Loucy (cell line): ENCODE results near the gene OR11H6.
"Not testable (repeated sequence)": the region's sequence is repeated elsewhere in the genome, so short reads cannot be mapped to it uniquely, and the experiment has no call there.

Experiments used
- H2AFZ ChIP-seq: fragments of 200-600 bp; sonication (generic); 2 replicates; pipeline ENCODE4 v1.6.0; 2016; ENCODE audit warnings: antibody characterized with exemption, mild to moderate bottlenecking, low read length, moderate library complexity
- H3F3A ChIP-seq: fragments of 200-600 bp; 2 replicates; pipeline ENCODE4 v1.6.0; 2016; ENCODE audit warnings: antibody characterized with exemption, low read depth, mild to moderate bottlenecking
- H3K27me3 ChIP-seq: fragments of 200-600 bp; sonication (generic); 2 replicates; pipeline ENCODE4 v1.6.1; 2014; ENCODE audit warnings: low read length, mild to moderate bottlenecking; ENCODE audit not compliant: insufficient read depth, poor library complexity, severe bottlenecking
- H3K36me3 ChIP-seq: fragments of 200-600 bp; sonication (generic); 2 replicates; pipeline ENCODE4 v1.6.1; 2016; ENCODE audit warnings: low read length; ENCODE audit not compliant: insufficient read depth
- H3K4me1 ChIP-seq: fragments of 200-600 bp; sonication (generic); 2 replicates; pipeline ENCODE4 v1.5.1; 2014; ENCODE audit warnings: low read length, mild to moderate bottlenecking; ENCODE audit not compliant: insufficient read depth, poor library complexity, severe bottlenecking
- H3K4me2 ChIP-seq: fragments of 200-600 bp; sonication (generic); 2 replicates; pipeline ENCODE4 v1.6.0; 2014; ENCODE audit warnings: antibody characterized with exemption, low read length, low read depth, mild to moderate bottlenecking; ENCODE audit not compliant: poor library complexity, severe bottlenecking
- H3K4me3 ChIP-seq: fragments of 200-600 bp; sonication (generic); 2 replicates; pipeline ENCODE4 v1.5.1; 2014; ENCODE audit warnings: low read length, mild to moderate bottlenecking, mixed read lengths; ENCODE audit not compliant: poor library complexity, severe bottlenecking
- H3K79me2 ChIP-seq: fragments of 200-600 bp; sonication (generic); 2 replicates; pipeline ENCODE4 v1.6.1; 2014; ENCODE audit warnings: low read length; ENCODE audit not compliant: insufficient read depth
- H3K9ac ChIP-seq: fragments of 200-600 bp; sonication (generic); 2 replicates; pipeline ENCODE4 v1.6.0; 2014; ENCODE audit warnings: mild to moderate bottlenecking, low read depth, low read length, moderate library complexity; ENCODE audit not compliant: poor library complexity, severe bottlenecking
- H3K9me2 ChIP-seq: fragments of 200-600 bp; sonication (generic); replicated peaks from 2 replicates; pipeline ENCODE4 v1.6.1; 2016; ENCODE audit warnings: low read depth, low read length, mixed read lengths
- H3K9me3 ChIP-seq: fragments of 200-600 bp; sonication (generic); 2 replicates; pipeline ENCODE4 v1.6.1; 2014; ENCODE audit warnings: mild to moderate bottlenecking, antibody characterized with exemption, low read length, low read depth; ENCODE audit not compliant: insufficient read depth
- H4K20me1 ChIP-seq: fragments of 200-600 bp; sonication (generic); 2 replicates; pipeline ENCODE4 v1.6.0; 2014; ENCODE audit warnings: antibody characterized with exemption, low read length, mild to moderate bottlenecking; ENCODE audit not compliant: insufficient read depth, poor library complexity, severe bottlenecking
- CTCF ChIP-seq: fragments of 200-600 bp; sonication (generic); conservative IDR thresholded peaks from 2 replicates; pipeline ENCODE4 v1.5.1; 2014; ENCODE audit warnings: mild to moderate bottlenecking, antibody characterized with exemption, low read length
- EZH2phosphoT487 ChIP-seq: fragments of 200-600 bp; IDR thresholded peaks from 2 replicates; pipeline ENCODE4 v1.6.1; 2018; ENCODE audit warnings: antibody characterized with exemption, mild to moderate bottlenecking, moderate library complexity, borderline replicate concordance

The OR11H6 gene

GRCh38 chr14:20223410-20223809 lies at the start of gene OR11H6:
Gene OR11H6 (plus strand): TSS chr14:20223710. CDS start chr14:20223710, 0 bp downstream.
- Histone ChIP-seq H3K4me1 (no peaks in the 10 kb centered on the region), H3K4me2 (no peak within 1 kb of the TSS), H3K27me3 (no peaks in the 10 kb centered on the region)

GRCh38 chr14:20174205-20174604 lies 49.3 kb upstream of the OR11H6 start:
- not testable (repeated sequence) for H3K9ac ChIP-seq, H2AFZ ChIP-seq, H3K4me1 ChIP-seq

More at GRCh38 chr14:20223410-20223809, at the start of gene OR11H6:
- Histone ChIP-seq H4K20me1 (no peaks in the 10 kb centered on the region), H3K9me2 (no peaks in the 10 kb centered on the region), H2AFZ (no peak within 1 kb of the TSS), H3F3A (no peaks in the 10 kb centered on the region), H3K9ac (no peak within 1 kb of the TSS), H3K9me3 (no peaks in the 10 kb centered on the region), H3K4me3 (no peak within 1 kb of the TSS), H3K79me2 (no peaks in the 10 kb centered on the region), H3K36me3 (no peaks in the 10 kb centered on the region)
- TF ChIP-seq CTCF = no peak
- no peak for TF ChIP-seq EZH2phosphoT487

GRCh38 chr14:20176330-20176729 lies 47.2 kb upstream of the OR11H6 start:
- H4K20me1 ChIP-seq = no peaks in the 10 kb centered on the region
- no peaks in the 10 kb centered on the region for H3K27me3 ChIP-seq
- H3K9me3 ChIP-seq = no peaks in the 10 kb centered on the region
- H3K9me2 ChIP-seq = no peaks in the 10 kb centered on the region
- H2AFZ ChIP-seq = no peak overlapping the region
- H3K79me2 ChIP-seq = no peaks in the 10 kb centered on the region
- no peaks in the 10 kb centered on the region for H3K4me1 ChIP-seq
- TF ChIP-seq EZH2phosphoT487 = no peak
- no peak for TF ChIP-seq CTCF
- H3K36me3 ChIP-seq = no peaks in the 10 kb centered on the region
- no peak overlapping the region for H3K4me2 ChIP-seq
- H3K4me3 ChIP-seq = no peak overlapping the region
- H3F3A ChIP-seq = no peaks in the 10 kb centered on the region
- no peak overlapping the region for H3K9ac ChIP-seq

More at GRCh38 chr14:20174205-20174604, 49.3 kb upstream of the OR11H6 start:
- not testable (repeated sequence) for H3K36me3 ChIP-seq, H3K4me3 ChIP-seq, H3K79me2 ChIP-seq, H4K20me1 ChIP-seq, H3K9me2 ChIP-seq, H3K9me3 ChIP-seq, H3F3A ChIP-seq, H3K27me3 ChIP-seq, H3K4me2 ChIP-seq

GRCh38 chr14:20177433-20177974 lies 46.0 kb upstream of the OR11H6 start:
- Histone ChIP-seq H3K27me3 (no peaks in the 10 kb centered on the region), H3K4me1 (no peaks in the 10 kb centered on the region), H3F3A (no peaks in the 10 kb centered on the region), H3K79me2 (no peaks in the 10 kb centered on the region), H3K9me2 (no peaks in the 10 kb centered on the region), H2AFZ (no peak overlapping the region), H3K4me3 (no peak overlapping the region), H3K4me2 (no peak overlapping the region), H3K9me3 (no peaks in the 10 kb centered on the region), H3K9ac (no peak overlapping the region), H3K36me3 (no peaks in the 10 kb centered on the region), H4K20me1 (no peaks in the 10 kb centered on the region)
- no peak for TF ChIP-seq CTCF
- no peak for TF ChIP-seq EZH2phosphoT487
